Rectal smooth muscle tissue (tissue), 1 donor: ENCODE measurements around the gene DEPDC1.
"Not testable (repeated sequence)": the region's sequence is repeated elsewhere in the genome, so short reads cannot be mapped to it uniquely, and the experiment has no call there.

Experiments used
- H3K27ac ChIP-seq: one replicate; pipeline ENCODE4 v1.7.0; 2013; ENCODE audit warnings: low read depth, low read length, inconsistent platforms
- H3K27me3 ChIP-seq: one replicate; pipeline ENCODE4 v1.7.0; 2013; ENCODE audit warnings: low read length; ENCODE audit not compliant: control insufficient read depth, insufficient read depth
- H3K36me3 ChIP-seq: one replicate; pipeline ENCODE4 v1.7.0; 2013; ENCODE audit warnings: low read length; ENCODE audit not compliant: control insufficient read depth, insufficient read depth
- H3K4me1 ChIP-seq: one replicate; pipeline ENCODE4 v1.7.0; 2013; ENCODE audit warnings: low read length; ENCODE audit not compliant: control insufficient read depth, insufficient read depth
- H3K4me3 ChIP-seq: one replicate; pipeline ENCODE4 v1.7.0; 2013; ENCODE audit warnings: low read length
- H3K9ac ChIP-seq: one replicate; pipeline ENCODE4 v1.7.0; 2013; ENCODE audit warnings: low read length

The DEPDC1 gene

DNA sequence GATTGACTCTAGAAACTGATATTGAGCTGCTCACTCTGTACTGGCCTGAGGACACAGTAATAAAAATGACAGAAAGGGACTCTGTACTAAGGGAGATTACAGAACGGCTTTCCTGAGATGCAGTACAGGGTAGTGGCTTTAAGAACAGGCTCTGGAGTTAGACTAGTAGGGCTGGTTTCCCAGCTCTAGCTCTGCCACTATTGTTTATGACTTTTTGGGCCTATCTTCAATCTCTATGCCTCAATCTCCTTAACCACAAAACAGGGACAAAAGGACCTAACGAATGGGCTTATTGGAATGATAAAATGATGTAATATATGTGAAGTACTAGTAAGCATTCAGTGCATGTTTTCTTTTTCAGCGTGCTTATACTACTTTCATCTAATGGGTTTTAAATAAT lies 1.4 kb downstream of the DEPDC1 start:
- no peaks in the 10 kb centered on the region for H3K36me3 ChIP-seq
- H3K9ac ChIP-seq = no peak overlapping the region
- H3K27me3 ChIP-seq = no peaks in the 10 kb centered on the region
- H3K4me1 ChIP-seq = peaks cover 7% of the 10 kb centered on the region
- H3K27ac ChIP-seq = no peak overlapping the region
- no peak overlapping the region for H3K4me3 ChIP-seq

DNA sequence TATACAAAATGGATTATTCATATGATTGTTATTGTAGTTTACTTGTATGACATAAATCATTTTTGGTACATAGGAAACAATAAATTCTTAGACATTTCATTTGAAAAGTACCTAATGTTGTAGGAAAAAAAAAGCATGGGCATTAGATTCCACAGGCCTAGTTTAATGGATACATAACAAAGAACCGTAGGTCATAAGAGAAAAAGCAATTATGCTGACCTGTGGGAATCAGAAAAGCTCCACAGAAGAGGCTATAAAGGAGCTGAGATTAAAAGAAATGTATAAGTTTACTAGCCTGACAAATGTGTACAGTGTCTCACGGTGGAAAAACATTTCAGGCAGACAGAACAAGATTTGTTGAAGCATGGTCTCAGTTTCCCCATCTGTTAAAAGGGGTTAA lies 3.7 kb downstream of the DEPDC1 start:
- Histone ChIP-seq H3K36me3 (no peaks in the 10 kb centered on the region), H3K4me1 (peaks cover 7% of the 10 kb centered on the region), H3K27me3 (no peaks in the 10 kb centered on the region), H3K4me3 (no peak overlapping the region), H3K9ac (no peak overlapping the region), H3K27ac (no peak overlapping the region)

GRCh38 chr1:68492255-68492654 lies 4.6 kb downstream of the DEPDC1 start:
- not testable (repeated sequence) for H3K4me1 ChIP-seq, H3K9ac ChIP-seq, H3K4me3 ChIP-seq, H3K36me3 ChIP-seq, H3K27ac ChIP-seq, H3K27me3 ChIP-seq

GRCh38 chr1:68490046-68490651 lies 6.7 kb downstream of the DEPDC1 start:
- H3K27ac ChIP-seq = no peak overlapping the region
- H3K27me3 ChIP-seq = no peaks in the 10 kb centered on the region
- H3K36me3 ChIP-seq = no peaks in the 10 kb centered on the region
- H3K9ac ChIP-seq = no peak overlapping the region
- no peaks in the 10 kb centered on the region for H3K4me1 ChIP-seq
- H3K4me3 ChIP-seq = no peak overlapping the region

DNA sequence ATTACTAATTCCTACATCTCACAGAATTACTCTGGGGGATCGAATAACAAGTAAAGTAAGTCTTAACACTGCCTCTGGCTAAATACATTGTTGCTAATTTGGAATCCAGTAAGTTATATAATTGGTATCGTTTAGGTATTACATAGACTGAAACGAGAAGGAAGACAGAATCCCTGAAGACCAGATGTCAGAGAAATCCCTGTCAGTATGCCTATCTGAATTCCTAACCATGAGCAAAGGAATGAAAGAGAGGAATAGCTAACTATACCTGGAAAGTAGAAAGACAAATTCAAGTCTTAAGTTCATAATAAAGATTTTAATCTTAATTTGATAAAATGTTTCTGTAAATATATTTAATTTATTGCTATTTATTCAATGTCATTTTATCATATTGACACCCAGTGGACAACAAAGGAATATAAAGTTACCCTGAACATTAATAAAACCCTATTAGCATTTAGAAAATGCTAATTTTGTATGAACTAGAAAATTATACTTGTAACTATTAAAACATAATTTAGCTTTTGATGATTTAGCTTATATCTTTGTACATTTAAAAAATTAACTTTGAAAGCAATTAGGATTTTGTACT lies 11.4 kb downstream of the DEPDC1 start:
- Histone ChIP-seq H3K4me1 (no peaks in the 10 kb centered on the region), H3K36me3 (no peaks in the 10 kb centered on the region), H3K9ac (no peak overlapping the region), H3K4me3 (no peak overlapping the region), H3K27ac (no peak overlapping the region), H3K27me3 (no peaks in the 10 kb centered on the region)

GRCh38 chr1:68484618-68485017 lies 12.3 kb downstream of the DEPDC1 start:
- Histone ChIP-seq H3K36me3 (no peaks in the 10 kb centered on the region), H3K27ac (no peak overlapping the region), H3K27me3 (no peaks in the 10 kb centered on the region), H3K4me1 (no peaks in the 10 kb centered on the region), H3K9ac (no peak overlapping the region), H3K4me3 (no peak overlapping the region)

DNA sequence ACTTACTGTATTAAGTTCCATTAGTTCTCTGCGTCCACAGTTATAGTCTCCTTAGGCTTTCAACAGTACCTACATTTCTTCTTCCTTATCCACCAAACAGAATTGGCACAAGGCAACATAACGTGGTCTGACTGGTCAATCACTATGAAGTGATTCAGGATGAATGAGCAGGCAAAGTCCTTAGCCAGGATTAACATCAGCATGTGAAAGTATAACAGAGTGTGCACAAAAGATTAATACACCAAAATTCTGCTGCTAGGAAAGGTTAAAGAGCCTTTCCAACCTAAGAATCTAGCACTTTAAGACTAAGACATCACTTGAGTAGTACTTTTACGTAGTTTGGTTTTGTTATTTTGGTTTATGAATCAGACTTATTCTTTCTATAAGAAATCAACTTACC lies 15.8 kb downstream of the DEPDC1 start:
- H3K4me3 ChIP-seq = no peak overlapping the region
- no peaks in the 10 kb centered on the region for H3K36me3 ChIP-seq
- no peaks in the 10 kb centered on the region for H3K4me1 ChIP-seq

GRCh38 chr1:68479501-68479900 lies 17.4 kb downstream of the DEPDC1 start:
- no peaks in the 10 kb centered on the region for H3K4me1 ChIP-seq
- H3K27me3 ChIP-seq = no peaks in the 10 kb centered on the region
- H3K4me3 ChIP-seq = no peak overlapping the region
- no peaks in the 10 kb centered on the region for H3K36me3 ChIP-seq
- no peak overlapping the region for H3K9ac ChIP-seq
- no peak overlapping the region for H3K27ac ChIP-seq

More for the DNA sequence above, 15.8 kb downstream of the DEPDC1 start:
- Histone ChIP-seq H3K27me3 (no peaks in the 10 kb centered on the region), H3K27ac (no peak overlapping the region), H3K9ac (no peak overlapping the region)

GRCh38 chr1:68478662-68479061 lies 18.2 kb downstream of the DEPDC1 start:
- Histone ChIP-seq H3K9ac (no peak overlapping the region), H3K27me3 (no peaks in the 10 kb centered on the region), H3K4me3 (no peak overlapping the region), H3K27ac (no peak overlapping the region), H3K4me1 (no peaks in the 10 kb centered on the region), H3K36me3 (no peaks in the 10 kb centered on the region)

- not testable (repeated sequence) for H3K9ac ChIP-seq, H3K27ac ChIP-seq, H3K4me3 ChIP-seq, H3K4me1 ChIP-seq, H3K36me3 ChIP-seq, H3K27me3 ChIP-seq
Observed at GRCh38 chr1:68476626-68477025, 20.3 kb downstream of the DEPDC1 start.

DNA sequence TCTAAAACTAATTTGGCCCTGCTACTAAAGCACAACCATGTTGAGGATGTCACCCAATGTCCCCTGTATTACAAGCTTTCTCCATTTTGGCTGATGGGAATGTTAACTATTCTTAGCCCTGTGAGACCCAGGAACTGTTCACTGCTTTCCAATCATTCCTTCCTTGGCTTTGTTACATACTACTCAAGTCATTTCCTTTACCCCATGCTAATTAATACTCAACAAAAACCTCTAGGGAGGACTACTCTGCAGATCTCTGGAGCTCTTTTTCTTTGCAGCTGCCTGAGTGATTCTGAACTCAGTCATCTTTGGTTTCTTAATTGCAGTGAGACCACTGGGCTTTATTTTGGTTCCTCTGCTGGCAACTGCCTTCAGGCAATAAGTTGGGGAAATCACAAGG lies 23.8 kb downstream of the DEPDC1 start:
- no peak overlapping the region for H3K27ac ChIP-seq
- H3K36me3 ChIP-seq = no peaks in the 10 kb centered on the region
- no peak overlapping the region for H3K4me3 ChIP-seq
- H3K27me3 ChIP-seq = no peaks in the 10 kb centered on the region
- no peaks in the 10 kb centered on the region for H3K4me1 ChIP-seq
- H3K9ac ChIP-seq = no peak overlapping the region

- Histone ChIP-seq H3K4me3 (no peak overlapping the region), H3K36me3 (no peaks in the 10 kb centered on the region), H3K27ac (no peak overlapping the region), H3K9ac (no peak overlapping the region), H3K4me1 (no peaks in the 10 kb centered on the region), H3K27me3 (no peaks in the 10 kb centered on the region)
Observed at GRCh38 chr1:68470388-68470970, 26.4 kb downstream of the DEPDC1 start.

GRCh38 chr1:68464891-68465290 lies 32.0 kb downstream of the DEPDC1 start:
- no peak overlapping the region for H3K4me3 ChIP-seq
- no peak overlapping the region for H3K9ac ChIP-seq
- H3K4me1 ChIP-seq = no peaks in the 10 kb centered on the region
- H3K36me3 ChIP-seq = no peaks in the 10 kb centered on the region
- no peaks in the 10 kb centered on the region for H3K27me3 ChIP-seq
- no peak overlapping the region for H3K27ac ChIP-seq
